Measurements from ENCODE around the gene CD81.

CD81 gene

DNA sequence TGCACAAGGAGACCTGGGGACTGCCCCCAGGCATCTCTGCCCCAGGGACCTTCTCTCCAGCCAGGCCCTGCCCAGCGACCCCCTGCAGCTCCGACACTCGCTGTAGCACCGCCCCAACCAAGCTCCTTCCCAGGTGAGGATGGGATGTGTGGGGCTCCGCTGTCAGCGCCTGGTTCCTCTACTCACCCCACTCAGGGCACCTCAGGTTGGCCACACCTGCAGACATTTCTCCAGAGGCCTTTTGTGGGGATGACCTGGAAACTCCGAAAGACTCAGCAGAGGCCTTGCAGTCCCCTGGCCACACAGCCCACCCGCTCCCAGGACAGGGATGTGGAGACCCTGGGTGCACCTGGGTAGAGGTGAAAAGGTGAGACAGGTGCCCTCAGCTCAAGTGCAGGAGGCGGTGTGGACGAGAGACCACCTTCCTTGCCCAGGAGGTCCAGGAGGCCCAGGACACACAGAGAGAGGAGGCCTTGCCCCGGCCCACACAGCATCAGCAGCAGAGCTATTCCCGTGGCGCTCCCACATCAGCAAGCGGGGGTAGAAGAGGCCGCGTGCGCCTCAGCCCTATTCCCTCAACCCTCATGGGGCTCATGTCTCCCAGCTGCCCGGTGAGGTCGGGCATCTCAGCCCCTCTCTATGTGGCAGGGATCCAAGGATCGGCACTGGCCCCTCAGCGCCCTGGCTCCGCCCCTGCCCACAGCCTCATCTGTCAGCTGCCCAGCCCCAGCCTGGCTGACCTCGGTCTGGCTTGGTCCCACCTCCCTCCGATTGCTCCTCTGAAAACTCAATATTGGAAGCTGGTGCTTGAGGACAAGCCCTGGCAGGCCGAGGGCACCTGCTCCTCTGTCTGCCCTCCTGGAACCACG, 46.3 kb downstream of the CD81 start:
- Mint-ChIP-seq H3K27me3 (ENCODE audit: low read depth) (no peaks in the 10 kb centered on the region), H3K9me3 (no peaks in the 10 kb centered on the region), H3K36me3 (ENCODE audit: low read depth) (no peaks in the 10 kb centered on the region), H3K4me3 (no peak overlapping the region), H3K27ac (no peak overlapping the region), H3K4me1 (no peaks in the 10 kb centered on the region)
- TF ChIP-seq, protein P1, sequence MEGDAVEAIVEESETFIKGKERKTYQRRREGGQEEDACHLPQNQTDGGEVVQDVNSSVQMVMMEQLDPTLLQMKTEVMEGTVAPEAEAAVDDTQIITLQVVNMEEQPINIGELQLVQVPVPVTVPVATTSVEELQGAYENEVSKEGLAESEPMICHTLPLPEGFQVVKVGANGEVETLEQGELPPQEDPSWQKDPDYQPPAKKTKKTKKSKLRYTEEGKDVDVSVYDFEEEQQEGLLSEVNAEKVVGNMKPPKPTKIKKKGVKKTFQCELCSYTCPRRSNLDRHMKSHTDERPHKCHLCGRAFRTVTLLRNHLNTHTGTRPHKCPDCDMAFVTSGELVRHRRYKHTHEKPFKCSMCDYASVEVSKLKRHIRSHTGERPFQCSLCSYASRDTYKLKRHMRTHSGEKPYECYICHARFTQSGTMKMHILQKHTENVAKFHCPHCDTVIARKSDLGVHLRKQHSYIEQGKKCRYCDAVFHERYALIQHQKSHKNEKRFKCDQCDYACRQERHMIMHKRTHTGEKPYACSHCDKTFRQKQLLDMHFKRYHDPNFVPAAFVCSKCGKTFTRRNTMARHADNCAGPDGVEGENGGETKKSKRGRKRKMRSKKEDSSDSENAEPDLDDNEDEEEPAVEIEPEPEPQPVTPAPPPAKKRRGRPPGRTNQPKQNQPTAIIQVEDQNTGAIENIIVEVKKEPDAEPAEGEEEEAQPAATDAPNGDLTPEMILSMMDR (IDR thresholded peaks at IDR 0.05; ENCODE audit: unreplicated experiment in 3 of 3): no peak

DNA sequence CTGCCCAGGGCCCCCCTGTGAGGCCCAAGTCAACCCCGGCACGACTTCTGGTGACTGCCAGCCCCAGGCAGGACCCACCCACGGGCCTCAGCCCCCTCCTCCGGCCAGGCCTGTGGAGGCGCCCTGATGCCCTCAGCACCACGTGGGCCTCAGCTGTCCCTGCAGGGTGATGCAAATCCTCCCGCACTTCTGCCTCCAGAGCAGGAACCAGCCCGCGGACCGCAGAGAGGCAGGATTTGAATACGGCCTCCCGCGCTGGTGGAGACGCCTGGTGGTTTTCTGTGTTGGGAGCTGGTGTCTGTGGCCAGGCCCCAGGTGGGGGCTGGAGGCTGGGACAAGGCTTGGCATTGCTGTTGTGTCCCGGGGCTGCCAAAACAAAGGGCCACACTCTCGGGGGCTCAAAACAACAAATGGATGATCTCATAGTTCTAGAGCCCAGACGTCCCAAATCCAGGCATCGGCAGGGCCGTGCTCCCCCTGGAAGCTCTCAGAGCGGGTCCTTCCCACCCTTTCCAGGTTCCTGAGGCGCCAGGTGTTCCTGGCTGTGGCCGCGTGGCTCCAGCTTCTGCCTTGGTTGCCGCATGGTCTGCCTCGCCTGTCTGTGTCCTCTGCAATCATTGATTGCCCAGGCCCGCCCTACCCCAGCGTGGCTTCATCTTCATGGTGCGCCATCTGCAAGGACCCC, 47.8 kb downstream of the CD81 start:
- no peaks in the 10 kb centered on the region for H3K4me1 Mint-ChIP-seq
- H3K27ac Mint-ChIP-seq: no peak overlapping the region
- TF ChIP-seq, protein P1 (IDR thresholded peaks at IDR 0.05; ENCODE audit: unreplicated experiment in 3 of 3): no peak
- no peaks in the 10 kb centered on the region for H3K27me3 Mint-ChIP-seq (ENCODE audit: low read depth)
- no peaks in the 10 kb centered on the region for H3K36me3 Mint-ChIP-seq (ENCODE audit: low read depth)
- H3K9me3 Mint-ChIP-seq: no peaks in the 10 kb centered on the region
- no peak overlapping the region for H3K4me3 Mint-ChIP-seq

DNA sequence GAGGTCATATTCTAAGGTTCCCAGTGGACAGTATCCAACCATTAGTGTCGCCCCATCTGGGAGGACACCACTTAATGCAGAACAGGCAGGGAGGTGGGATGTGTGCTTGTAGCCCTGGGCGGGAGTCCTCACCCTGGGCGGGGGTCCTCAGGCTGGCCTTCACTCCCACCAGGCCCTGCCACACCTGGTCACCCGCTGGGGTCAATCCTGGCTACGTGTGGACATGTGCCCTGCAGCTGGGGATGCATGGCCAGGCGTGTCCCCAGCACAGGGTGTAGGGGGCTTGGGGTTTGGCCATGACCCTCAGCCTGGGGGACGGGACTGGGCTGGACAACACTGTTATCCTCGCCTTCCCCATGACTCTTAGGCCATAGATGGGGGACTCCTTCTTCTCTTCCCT, 48.4 kb downstream of the CD81 start:
- H3K27me3 Mint-ChIP-seq (ENCODE audit: low read depth): no peaks in the 10 kb centered on the region
- no peaks in the 10 kb centered on the region for H3K36me3 Mint-ChIP-seq (ENCODE audit: low read depth)
- H3K9me3 Mint-ChIP-seq: no peaks in the 10 kb centered on the region
- H3K4me1 Mint-ChIP-seq: no peaks in the 10 kb centered on the region
- H3K4me3 Mint-ChIP-seq: no peak overlapping the region
- H3K27ac Mint-ChIP-seq: no peak overlapping the region
- TF ChIP-seq, protein P1 (IDR thresholded peaks at IDR 0.05; ENCODE audit: unreplicated experiment in 3 of 3): no peak

DNA sequence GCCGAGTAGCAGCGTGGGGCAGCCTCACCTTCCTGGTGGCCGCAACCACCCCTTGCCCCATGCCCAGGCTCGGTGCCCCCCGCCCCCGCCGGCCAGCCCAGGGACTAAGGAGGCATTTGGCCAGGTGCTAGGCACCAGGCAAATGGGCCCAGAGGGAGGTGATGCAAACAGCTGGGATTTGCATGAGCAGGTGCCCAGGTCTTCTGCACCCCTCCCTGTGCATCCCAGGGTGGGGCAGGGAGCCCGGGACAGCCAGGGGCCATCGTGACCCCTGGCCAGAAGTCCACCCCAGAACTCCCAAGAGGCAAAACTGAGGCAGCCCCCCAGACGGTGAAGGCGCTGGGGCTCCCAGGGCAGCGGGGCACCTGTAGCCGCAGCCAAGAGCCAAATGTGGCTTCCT, 49.1 kb downstream of the CD81 start:
- Mint-ChIP-seq H3K9me3 (no peaks in the 10 kb centered on the region), H3K4me1 (no peaks in the 10 kb centered on the region), H3K27ac (no peak overlapping the region), H3K4me3 (no peak overlapping the region), H3K36me3 (ENCODE audit: low read depth) (no peaks in the 10 kb centered on the region), H3K27me3 (ENCODE audit: low read depth) (no peaks in the 10 kb centered on the region)
- TF ChIP-seq, protein P1 (IDR thresholded peaks at IDR 0.05; ENCODE audit: unreplicated experiment in 3 of 3): no peak

DNA sequence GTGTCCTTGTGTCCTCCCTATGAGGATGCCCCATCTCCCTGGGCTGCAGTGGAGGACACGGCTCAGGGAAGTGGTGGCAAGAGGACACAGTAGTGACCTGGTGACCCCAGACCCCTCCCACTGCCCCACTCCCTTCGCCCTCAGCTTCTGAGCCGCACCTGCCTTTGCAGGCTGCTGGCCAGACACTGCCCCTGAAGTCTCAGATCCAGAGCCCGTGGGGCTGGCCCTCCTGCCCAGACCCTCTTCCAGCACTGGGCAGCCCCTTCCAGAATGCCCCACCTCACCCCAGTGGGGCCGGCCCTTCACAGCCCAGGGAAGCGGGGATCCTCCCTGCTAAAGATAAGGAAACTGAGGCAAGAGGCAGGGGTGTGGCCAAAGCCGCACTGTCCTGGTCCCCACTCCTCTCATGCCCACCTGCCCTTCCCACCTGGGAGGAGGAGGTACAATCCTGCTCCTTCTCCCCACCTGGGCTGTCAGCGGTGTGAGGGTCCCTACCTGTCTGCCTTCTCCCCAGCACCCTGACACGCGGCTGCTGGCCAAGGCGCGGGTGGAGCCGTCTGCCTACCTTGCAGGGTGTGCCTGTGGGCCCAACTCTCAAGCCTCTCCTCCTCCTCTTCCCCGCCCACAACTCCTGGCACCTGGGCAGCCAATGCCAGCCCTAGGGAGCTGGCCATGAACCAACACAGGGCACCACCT, 49.9 kb downstream of the CD81 start:
- H3K27me3 Mint-ChIP-seq (ENCODE audit: low read depth): no peaks in the 10 kb centered on the region
- H3K9me3 Mint-ChIP-seq: no peaks in the 10 kb centered on the region
- no peak overlapping the region for H3K27ac Mint-ChIP-seq
- no peak overlapping the region for H3K4me3 Mint-ChIP-seq
- no peaks in the 10 kb centered on the region for H3K4me1 Mint-ChIP-seq
- no peaks in the 10 kb centered on the region for H3K36me3 Mint-ChIP-seq (ENCODE audit: low read depth)
- TF ChIP-seq, protein P1 (IDR thresholded peaks at IDR 0.05; ENCODE audit: unreplicated experiment in 3 of 3): no peak

Measured in nephron (organoid).